WTC11 (cell line): ENCODE results near the gene CTNND2.

Experiments used
- CREB1 ChIP-seq: sonication (generic); formaldehyde crosslinking; IDR thresholded peaks from 2 replicates; pipeline ENCODE4 v1.8.0; 2023; ENCODE audit warnings: mild to moderate bottlenecking, missing genetic modification reagents
- CREM ChIP-seq: sonication (generic); formaldehyde crosslinking; IDR thresholded peaks from 2 replicates; pipeline ENCODE4 v1.8.1; 2022; ENCODE audit warnings: mild to moderate bottlenecking, missing genetic modification reagents, moderate library complexity
- SP1 ChIP-seq: sonication (generic); formaldehyde crosslinking; conservative IDR thresholded peaks from 2 replicates; pipeline ENCODE4 v1.8.1; 2022; ENCODE audit warnings: missing genetic modification reagents
- TEAD4 ChIP-seq: sonication (generic); formaldehyde crosslinking; IDR thresholded peaks from 2 replicates; pipeline ENCODE4 v1.8.0; 2022; ENCODE audit warnings: mild to moderate bottlenecking, missing genetic modification reagents
- USF2 ChIP-seq: sonication (generic); formaldehyde crosslinking; IDR thresholded peaks from 2 replicates; pipeline ENCODE4 v1.8.1; 2023; ENCODE audit warnings: mild to moderate bottlenecking, missing genetic modification reagents, moderate library complexity
- ZMAT4 ChIP-seq: fragments of 250-450 bp; sonication (Bioruptor Pico); IDR thresholded peaks from 2 replicates; pipeline ENCODE4 v1.9.0; 2021; ENCODE audit warnings: mild to moderate bottlenecking
- ZNF281 ChIP-seq: sonication (generic); formaldehyde crosslinking; IDR thresholded peaks from 2 replicates; pipeline ENCODE4 v1.8.0; 2023; ENCODE audit warnings: mild to moderate bottlenecking, missing genetic modification reagents
- TF ChIP-seq, protein P1 (sequence below): fragments of 200-600 bp; IDR thresholded peaks from 2 replicates; pipeline ENCODE4 v1.8.0; 2022; ENCODE audit warnings: antibody characterized with exemption
- TF ChIP-seq, protein P2 (sequence below): sonication (generic); formaldehyde crosslinking; IDR thresholded peaks from 2 replicates; pipeline ENCODE4 v1.8.1; 2022; ENCODE audit warnings: missing genetic modification reagents, borderline replicate concordance

GRCh38 chr5:11468334-11469039, 435.8 kb downstream of the CTNND2 start:
- TF ChIP-seq USF2: no peak
- TF ChIP-seq ZNF281 (CRISPR knock-in tag): no peak
- TF ChIP-seq TEAD4 (CRISPR knock-in tag): no peak
- TF ChIP-seq CREM: no peak
- no peak for TF ChIP-seq SP1 (CRISPR knock-in tag)
- TF ChIP-seq, protein P1, sequence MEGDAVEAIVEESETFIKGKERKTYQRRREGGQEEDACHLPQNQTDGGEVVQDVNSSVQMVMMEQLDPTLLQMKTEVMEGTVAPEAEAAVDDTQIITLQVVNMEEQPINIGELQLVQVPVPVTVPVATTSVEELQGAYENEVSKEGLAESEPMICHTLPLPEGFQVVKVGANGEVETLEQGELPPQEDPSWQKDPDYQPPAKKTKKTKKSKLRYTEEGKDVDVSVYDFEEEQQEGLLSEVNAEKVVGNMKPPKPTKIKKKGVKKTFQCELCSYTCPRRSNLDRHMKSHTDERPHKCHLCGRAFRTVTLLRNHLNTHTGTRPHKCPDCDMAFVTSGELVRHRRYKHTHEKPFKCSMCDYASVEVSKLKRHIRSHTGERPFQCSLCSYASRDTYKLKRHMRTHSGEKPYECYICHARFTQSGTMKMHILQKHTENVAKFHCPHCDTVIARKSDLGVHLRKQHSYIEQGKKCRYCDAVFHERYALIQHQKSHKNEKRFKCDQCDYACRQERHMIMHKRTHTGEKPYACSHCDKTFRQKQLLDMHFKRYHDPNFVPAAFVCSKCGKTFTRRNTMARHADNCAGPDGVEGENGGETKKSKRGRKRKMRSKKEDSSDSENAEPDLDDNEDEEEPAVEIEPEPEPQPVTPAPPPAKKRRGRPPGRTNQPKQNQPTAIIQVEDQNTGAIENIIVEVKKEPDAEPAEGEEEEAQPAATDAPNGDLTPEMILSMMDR: no peak
- TF ChIP-seq, protein P2, sequence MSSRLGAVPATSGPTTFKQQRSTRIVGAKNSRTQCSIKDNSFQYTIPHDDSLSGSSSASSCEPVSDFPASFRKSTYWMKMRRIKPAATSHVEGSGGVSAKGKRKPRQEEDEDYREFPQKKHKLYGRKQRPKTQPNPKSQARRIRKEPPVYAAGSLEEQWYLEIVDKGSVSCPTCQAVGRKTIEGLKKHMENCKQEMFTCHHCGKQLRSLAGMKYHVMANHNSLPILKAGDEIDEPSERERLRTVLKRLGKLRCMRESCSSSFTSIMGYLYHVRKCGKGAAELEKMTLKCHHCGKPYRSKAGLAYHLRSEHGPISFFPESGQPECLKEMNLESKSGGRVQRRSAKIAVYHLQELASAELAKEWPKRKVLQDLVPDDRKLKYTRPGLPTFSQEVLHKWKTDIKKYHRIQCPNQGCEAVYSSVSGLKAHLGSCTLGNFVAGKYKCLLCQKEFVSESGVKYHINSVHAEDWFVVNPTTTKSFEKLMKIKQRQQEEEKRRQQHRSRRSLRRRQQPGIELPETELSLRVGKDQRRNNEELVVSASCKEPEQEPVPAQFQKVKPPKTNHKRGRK: no peak
- TF ChIP-seq ZMAT4: no peak
- TF ChIP-seq CREB1 (CRISPR knock-in tag): no peak
